ENCODE data around the gene AQP6.

AQP6 gene

DNA sequence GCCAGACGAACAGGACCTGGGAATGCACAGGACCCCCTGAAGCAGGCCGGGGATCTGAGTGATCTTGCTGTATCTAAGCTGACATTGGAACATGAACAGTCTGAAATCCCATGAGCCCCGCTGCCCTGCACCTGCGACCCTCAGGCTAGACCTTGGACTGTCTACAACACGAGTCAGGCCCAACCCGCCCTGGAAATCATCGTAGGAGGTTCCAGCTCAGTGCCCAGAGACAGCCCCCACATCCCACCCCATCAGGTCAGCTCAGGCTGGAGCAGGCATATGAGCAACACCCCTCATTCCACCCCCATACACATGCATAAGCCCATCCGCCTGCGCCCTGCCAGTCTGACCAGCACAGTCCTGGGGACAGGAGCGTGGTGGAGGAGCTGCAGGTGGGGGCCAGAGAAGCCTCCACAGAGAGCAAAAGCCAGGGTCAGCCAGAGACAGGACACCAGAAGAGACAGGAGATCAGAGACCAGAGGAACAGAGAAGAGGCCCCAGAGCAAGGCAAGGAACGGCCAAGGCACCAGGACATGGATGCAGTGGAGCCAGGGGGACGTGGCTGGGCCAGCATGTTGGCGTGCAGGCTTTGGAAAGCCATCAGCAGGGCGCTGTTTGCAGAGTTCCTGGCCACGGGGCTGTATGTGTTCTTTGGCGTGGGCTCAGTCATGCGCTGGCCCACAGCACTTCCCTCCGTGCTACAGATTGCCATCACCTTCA is at the start of gene AQP6:
Gene AQP6 (plus strand): TSS at position 307 of the 720 bp plus-strand sequence. CDS start 227 bp downstream, at position 534.
- no peak within 1 kb of the TSS for H3K27ac ChIP-seq
- TF ChIP-seq, protein P1, sequence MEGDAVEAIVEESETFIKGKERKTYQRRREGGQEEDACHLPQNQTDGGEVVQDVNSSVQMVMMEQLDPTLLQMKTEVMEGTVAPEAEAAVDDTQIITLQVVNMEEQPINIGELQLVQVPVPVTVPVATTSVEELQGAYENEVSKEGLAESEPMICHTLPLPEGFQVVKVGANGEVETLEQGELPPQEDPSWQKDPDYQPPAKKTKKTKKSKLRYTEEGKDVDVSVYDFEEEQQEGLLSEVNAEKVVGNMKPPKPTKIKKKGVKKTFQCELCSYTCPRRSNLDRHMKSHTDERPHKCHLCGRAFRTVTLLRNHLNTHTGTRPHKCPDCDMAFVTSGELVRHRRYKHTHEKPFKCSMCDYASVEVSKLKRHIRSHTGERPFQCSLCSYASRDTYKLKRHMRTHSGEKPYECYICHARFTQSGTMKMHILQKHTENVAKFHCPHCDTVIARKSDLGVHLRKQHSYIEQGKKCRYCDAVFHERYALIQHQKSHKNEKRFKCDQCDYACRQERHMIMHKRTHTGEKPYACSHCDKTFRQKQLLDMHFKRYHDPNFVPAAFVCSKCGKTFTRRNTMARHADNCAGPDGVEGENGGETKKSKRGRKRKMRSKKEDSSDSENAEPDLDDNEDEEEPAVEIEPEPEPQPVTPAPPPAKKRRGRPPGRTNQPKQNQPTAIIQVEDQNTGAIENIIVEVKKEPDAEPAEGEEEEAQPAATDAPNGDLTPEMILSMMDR (IDR thresholded peaks at IDR 0.05), result no peak
- TF ChIP-seq ZFX (IDR thresholded peaks at IDR 0.05; ENCODE audit: borderline replicate concordance), result no peak

GRCh38 chr12:49923035-49923644 is 49.6 kb upstream of the AQP6 start:
- no peak overlapping the region for H3K27ac ChIP-seq
- TF ChIP-seq, protein P1 (IDR thresholded peaks at IDR 0.05), result no peak
- no peak for TF ChIP-seq ZFX (IDR thresholded peaks at IDR 0.05; ENCODE audit: borderline replicate concordance)

DNA sequence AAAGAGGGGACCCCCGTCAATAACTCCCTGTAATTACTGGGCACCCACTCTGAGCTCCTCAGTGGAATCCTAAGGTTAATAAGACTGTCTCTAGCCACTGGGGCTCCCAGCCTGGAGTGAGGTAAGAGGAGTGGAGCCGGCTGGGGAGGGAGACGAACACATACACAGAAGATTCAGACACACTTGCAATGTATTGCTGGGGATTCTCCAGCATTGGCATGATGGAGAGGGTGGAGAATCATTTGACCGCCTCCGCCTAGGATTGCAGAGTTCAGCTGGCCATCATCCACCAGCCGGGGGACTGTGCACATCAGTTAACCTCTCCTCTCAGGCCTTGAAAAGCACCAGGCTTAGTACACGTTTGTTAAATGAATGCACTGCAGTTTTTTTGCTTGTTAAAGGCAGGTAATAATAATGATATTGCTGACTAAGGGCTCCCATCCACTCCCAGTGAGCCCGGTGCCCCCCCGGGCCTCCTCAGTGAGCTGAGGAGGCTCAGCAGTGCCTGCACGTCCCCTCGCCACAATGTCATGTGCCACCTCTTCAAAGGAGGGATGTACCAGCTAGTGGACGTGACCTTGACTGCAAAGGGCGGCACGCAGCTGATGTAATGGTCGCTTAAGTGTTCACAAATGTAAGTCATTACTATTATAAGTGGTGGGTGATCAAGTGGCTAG is 48.7 kb upstream of the AQP6 start:
- no peak overlapping the region for H3K27ac ChIP-seq
- TF ChIP-seq, protein P1 (IDR thresholded peaks at IDR 0.05), result no peak
- TF ChIP-seq ZFX (IDR thresholded peaks at IDR 0.05; ENCODE audit: borderline replicate concordance), result no peak

DNA sequence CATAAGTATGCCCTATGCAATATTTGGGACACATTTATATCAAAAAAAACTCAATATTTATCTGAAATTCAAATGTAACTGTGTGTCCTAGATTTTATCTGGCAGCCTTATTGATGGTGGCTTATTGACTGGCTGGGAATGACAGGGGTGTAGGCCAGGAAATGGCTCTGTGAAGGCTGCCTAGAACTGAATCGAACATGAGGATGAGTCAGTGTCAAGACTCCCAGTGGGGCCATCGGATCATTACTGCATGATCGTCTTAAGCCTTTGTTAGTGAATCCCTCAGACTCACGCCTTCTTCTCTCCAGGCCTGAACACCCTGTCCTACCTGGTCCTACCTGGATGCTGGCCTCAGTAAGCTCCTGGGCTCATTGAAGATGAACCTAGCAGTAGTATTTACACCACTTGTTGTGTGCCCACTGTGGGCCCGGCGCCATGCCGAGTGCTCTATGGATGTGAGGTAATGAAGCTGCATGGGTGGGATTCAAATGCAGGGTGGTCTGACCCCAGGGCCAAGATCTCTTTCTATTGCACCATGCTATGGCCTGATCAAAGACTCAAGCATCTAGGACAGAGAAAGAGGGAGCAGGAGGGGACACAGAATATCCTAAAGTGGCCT is 48.0 kb upstream of the AQP6 start:
- no peak overlapping the region for H3K27ac ChIP-seq
- no peak for TF ChIP-seq ZFX (IDR thresholded peaks at IDR 0.05; ENCODE audit: borderline replicate concordance)
- TF ChIP-seq, protein P1 (IDR thresholded peaks at IDR 0.05), result no peak

- TF ChIP-seq ZFX (IDR thresholded peaks at IDR 0.05; ENCODE audit: borderline replicate concordance), result no peak
- TF ChIP-seq, protein P1 (IDR thresholded peaks at IDR 0.05), result no peak
- H3K27ac ChIP-seq, result no peak overlapping the region
Measured at GRCh38 chr12:49925433-49926204, 47.1 kb upstream of the AQP6 start.

GRCh38 chr12:49928471-49928870 is 44.3 kb upstream of the AQP6 start:
- TF ChIP-seq, protein P1 (IDR thresholded peaks at IDR 0.05), result no peak
- no peak for TF ChIP-seq ZFX (IDR thresholded peaks at IDR 0.05; ENCODE audit: borderline replicate concordance)
- no peak overlapping the region for H3K27ac ChIP-seq
